ENCODE measurements around the gene CDH4. TPM values are rescaled to one million over a fixed set of nuclear protein-coding genes. Genes with fewer than 3 reads are reported as not detected.

Gene CDH4
- total and polyA plus RNA-seq, 2 of the 13 experiments (the other 11 are each of a cell fraction or from before 2014, with no cell fraction given): not detected

GRCh38 chr20:61598586-61598985, 346.5 kb downstream of the CDH4 start:
- H4K20me1 ChIP-seq (ENCODE audit: insufficient read depth, low read length): peaks cover 3% of the 10 kb centered on the region; the same call in 1 of the 2 replicates
- ChIA-PET POLR2A (no interaction called here), CTCF (ENCODE audit: low intra/inter-chr PET ratio, low total read pairs) (no interaction called here)
- in situ Hi-C loops (cut with HindIII; ENCODE audit: extremely low pct_ligation_motif_present, low pct_unique_long_range_greater_than_20kb) (no loop called here), intact Hi-C loops (cut with micrococcal nuclease; ENCODE audit: unreplicated experiment) (no loop called here)
- H3K27ac ChIP-seq (ENCODE audit: extremely low read length, insufficient read depth, low read length): no peak overlapping the region
- no peak overlapping the region for H3K9ac ChIP-seq (ENCODE audit: insufficient read depth, low read depth, low read length)
- 0 out of 2 replicates have a peak, but pooled peaks cover 2% of the 10 kb centered on the region for H3K9me3 ChIP-seq (ENCODE audit: low read length)
- DNase-seq (ENCODE audit: low spot score) (no peak), FAIRE-seq (no peak), ATAC-seq (no peak)
- BruUV-seq (replicated peaks): no TSS peak
- TF ChIP-seq FOXM1 (CRISPR knock-in tag; IDR thresholded peaks at IDR 0.05) (no peak), TOE1 (CRISPR knock-in tag; IDR thresholded peaks at IDR 0.05) (no peak), SOX13 (IDR thresholded peaks at IDR 0.05) (no peak), SOX13 (CRISPR knock-in tag; conservative IDR thresholded peaks at IDR 0.05 in 1 of 2, IDR thresholded peaks at IDR 0.05 in 1 of 2) (no peak), RXRB (CRISPR knock-in tag; IDR thresholded peaks at IDR 0.05; ENCODE audit: borderline replicate concordance) (no peak), ZNF740 (CRISPR knock-in tag; IDR thresholded peaks at IDR 0.05) (no peak), CSRNP2 (CRISPR knock-in tag; conservative IDR thresholded peaks at IDR 0.05; ENCODE audit: low read depth) (no peak), MED8 (CRISPR knock-in tag; IDR thresholded peaks at IDR 0.05; ENCODE audit: insufficient replicate concordance) (no peak)
- no peak overlapping the region for H3K4me3 ChIP-seq (replicated peaks in 1 of 3; ENCODE audit: insufficient read depth in 1 of 3, low read depth in 2 of 3, low read length in 3 of 3)
- H3K4me2 ChIP-seq (ENCODE audit: low read depth, low read length): no peak overlapping the region
- H3K79me2 ChIP-seq (ENCODE audit: insufficient read depth, low read length): no peaks in the 10 kb centered on the region
- H2AFZ ChIP-seq (ENCODE audit: low read length): no peak overlapping the region
- no peaks in the 10 kb centered on the region for H3K36me3 ChIP-seq (replicated peaks in 1 of 2; ENCODE audit: control insufficient read depth in 1 of 2, insufficient read depth in 2 of 2, low read length in 2 of 2)
- WGBS (ENCODE audit: low lambda C conversion rate): 32% methylated on average over 17 of the region's 21 CpGs
- peaks cover 2 to 32% of the 10 kb centered on the region in 2 experiments; a peak in 4 of 5 replicates for H3K27me3 ChIP-seq (ENCODE audit: control insufficient read depth in 1 of 2, insufficient read depth in 2 of 2, low read length in 2 of 2)
- H3K4me1 ChIP-seq (ENCODE audit: insufficient read depth, low read length): no peaks in the 10 kb centered on the region

Data from HepG2 (cell line).